GM18511 (cell line): Measurements from ENCODE around the gene UNKL.
A peak's percentile ranks its signal among the peaks of the same experiment; 100 is the strongest.

Source experiments
- ATAC-seq: cut with Tn5 transposase; IDR thresholded peaks from one replicate; pipeline ENCODE4 v1.9.1; 2021; ENCODE audit warnings: mild to moderate bottlenecking, moderate library complexity; ENCODE audit not compliant: unreplicated experiment

UNKL gene, protein sequence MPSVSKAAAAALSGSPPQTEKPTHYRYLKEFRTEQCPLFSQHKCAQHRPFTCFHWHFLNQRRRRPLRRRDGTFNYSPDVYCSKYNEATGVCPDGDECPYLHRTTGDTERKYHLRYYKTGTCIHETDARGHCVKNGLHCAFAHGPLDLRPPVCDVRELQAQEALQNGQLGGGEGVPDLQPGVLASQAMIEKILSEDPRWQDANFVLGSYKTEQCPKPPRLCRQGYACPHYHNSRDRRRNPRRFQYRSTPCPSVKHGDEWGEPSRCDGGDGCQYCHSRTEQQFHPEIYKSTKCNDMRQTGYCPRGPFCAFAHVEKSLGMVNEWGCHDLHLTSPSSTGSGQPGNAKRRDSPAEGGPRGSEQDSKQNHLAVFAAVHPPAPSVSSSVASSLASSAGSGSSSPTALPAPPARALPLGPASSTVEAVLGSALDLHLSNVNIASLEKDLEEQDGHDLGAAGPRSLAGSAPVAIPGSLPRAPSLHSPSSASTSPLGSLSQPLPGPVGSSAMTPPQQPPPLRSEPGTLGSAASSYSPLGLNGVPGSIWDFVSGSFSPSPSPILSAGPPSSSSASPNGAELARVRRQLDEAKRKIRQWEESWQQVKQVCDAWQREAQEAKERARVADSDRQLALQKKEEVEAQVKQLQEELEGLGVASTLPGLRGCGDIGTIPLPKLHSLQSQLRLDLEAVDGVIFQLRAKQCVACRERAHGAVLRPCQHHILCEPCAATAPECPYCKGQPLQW

DNA sequence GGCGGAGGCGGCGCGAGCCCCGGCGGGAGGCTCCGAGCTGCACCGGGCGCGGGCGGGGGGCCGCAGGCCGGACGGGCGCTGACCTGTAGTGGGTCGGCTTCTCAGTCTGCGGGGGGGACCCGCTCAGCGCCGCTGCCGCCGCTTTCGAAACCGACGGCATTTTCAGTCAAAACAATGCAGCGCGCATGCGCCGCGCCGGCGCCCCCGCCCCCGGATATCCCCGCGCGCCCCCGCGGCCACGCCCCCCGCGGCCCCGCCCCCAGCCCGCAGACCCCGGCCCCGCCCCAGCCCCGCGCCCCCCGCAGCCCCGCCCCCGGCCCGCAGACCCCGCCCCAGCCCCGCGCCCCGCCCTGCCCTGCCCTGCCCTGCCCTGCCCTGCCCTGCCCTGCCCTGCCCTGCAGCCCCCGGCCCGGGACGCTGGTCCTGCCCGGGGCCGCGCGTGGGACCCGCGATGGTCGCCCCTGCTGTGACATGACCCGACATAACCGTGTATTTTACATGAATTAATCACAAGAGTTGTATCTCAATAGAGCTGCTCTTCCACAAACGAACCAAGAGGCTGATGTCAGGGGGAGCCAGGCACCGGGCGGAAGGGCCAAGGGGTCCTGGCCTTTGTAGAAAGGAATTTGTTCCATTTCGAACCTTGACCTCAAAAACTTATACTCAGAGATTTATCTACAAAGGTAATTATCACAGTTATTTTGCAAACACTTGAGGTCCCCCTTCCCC lies at the start of gene UNKL:
TSS of gene UNKL (minus strand) at position 173 of the 729 bp plus-strand sequence. CDS start at position 160, 13 bp downstream.
- ATAC-seq = peak; percentile 58

DNA sequence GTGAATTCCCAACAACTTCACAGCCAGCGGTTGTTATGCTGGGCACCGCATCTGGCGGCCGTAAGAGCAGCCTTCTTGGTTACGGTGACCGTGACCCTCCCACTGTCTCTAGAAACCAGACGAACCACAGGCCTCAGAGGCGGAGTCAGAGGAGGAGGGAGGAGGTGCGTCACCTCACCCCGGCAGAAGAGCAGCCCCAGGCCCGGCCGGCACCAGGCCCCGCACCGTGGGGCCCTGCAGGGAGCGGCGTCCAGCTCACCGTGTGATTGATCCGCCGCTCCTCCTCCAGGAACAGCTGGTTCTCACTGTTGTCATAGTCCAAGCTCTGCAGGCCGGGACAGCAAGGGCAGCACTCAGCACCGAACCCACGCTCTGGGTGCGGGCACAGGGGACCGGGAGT lies 46.6 kb upstream of the UNKL start:
- ATAC-seq = no peak

DNA sequence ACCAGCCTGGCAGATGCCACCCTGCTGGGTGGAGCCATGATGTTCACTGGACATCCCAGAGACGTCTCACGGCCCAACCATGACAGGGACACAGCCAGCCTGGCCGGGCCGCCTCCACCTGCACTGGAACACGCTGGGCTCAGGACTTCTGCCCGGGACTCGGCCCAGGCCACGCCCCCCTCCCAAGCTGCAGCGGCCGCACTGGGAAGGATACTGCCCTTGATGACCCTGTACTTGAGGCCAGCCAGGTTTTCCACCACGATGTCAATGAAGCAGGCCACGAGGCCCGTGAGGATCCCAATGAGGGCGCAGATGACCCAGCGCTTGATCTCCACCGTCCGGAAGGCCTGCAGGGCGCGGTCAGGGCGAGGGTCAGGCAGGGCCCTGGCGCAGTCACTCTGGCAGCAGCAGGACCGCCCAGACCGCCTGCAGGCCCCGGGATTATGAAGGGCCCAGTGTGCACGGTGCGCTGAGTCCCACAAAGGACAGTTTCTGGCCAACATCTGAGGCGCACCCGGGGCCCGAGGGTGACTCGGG lies 46.2 kb upstream of the UNKL start:
- no peak for ATAC-seq

DNA sequence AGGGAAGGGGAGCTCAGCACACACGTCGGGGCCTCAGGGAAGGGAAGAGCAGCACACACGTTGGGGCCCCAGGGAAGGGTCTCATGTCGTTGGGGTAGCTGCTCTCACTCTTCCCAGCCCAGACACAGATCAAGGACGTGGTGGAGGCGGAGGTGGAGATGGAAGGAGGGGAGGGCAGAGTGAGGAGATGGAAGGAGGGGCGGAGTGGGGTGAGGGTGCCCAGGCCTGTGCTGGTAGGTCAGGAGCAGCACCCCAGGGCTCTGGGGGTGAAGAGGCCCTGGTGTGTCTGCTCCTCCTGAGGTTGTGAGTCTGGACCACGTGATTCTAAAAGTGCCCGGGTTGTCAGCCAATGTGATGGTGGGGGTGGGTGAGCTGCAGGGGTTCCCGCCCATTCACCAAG lies 45.5 kb upstream of the UNKL start:
- ATAC-seq = no peak

DNA sequence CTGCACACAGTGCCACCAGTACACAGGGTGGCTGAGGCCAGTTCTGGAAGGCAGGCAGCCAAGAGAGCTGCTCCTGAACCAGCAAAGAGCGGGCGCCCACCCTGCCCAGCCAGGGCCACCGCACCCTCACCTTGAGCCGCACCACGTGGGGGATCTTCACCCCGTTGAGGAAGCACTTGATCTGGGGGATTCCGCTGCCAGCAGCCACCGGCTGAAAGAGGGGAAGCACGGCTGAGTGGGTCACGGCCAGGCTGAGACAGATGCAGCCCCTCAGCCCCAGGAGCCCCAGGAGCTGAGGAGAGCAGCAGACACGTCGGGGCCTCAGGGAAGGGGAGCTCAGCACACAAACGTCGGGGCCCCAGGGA lies 44.5 kb upstream of the UNKL start:
- ATAC-seq = no peak

DNA sequence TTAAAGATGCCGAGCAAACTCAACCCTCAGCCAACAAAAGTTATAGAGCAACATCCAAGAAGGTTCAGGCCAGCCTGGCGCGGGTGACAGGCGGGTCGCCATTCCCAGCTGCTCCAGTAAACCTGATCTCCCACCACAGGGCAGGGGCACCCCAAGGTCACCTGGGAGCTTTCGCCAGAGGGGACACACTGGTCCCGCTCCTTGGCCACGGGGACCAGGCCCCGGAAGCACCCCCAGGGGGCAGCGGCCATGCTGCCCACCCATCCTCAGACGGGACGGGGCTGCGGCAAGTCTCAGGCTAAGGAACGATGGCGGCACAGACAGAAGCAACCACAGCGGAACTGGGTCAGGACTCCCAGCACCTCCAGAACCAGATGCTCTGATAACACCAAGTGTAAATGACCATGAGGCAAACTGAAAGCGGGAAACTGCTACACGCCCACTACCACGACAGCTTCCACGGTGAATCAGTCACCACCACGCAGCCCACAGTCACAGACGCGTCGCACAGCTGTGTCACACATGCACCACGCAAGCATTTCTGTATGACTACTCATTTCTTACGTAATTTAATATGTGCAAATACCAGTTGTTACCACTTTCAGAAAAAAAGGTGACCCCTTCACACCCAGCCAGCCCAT lies 44.0 kb upstream of the UNKL start:
- ATAC-seq = no peak

DNA sequence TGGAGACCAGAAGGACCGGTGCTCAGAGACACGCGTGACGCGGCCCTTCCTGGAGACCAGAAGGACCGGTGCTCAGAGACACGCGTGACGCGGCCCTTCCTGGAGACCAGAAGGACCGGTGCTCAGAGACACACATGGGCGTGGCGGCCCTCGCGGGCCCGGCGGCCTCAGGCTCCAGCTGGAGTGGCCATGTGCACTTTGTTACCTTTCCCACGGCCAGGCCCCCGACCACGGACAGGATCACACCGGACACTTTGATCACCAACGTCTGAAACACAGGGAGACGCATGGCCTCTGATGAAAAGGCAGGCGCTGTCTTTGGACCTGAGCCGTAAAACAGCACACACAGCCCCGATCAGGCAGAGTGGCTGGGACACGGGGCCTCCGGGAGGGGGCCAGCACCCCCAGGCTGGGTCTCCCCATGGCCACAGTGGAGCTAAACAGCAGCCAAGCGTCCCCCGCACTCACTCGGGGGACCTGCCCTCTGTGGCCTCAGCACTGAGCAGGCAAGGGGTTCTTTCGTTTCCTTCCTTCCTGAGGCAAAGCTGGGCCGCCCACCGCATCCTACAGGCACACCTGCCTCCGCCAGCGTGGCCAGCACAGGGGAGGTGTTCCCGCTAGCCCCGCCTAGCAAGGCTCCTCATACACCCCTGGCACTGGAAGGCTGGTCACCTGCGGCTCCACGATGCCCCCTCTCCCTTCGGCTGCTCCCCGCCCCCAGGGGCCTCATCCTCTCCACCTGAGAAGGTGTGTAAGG lies 43.2 kb upstream of the UNKL start:
- ATAC-seq = no peak

DNA sequence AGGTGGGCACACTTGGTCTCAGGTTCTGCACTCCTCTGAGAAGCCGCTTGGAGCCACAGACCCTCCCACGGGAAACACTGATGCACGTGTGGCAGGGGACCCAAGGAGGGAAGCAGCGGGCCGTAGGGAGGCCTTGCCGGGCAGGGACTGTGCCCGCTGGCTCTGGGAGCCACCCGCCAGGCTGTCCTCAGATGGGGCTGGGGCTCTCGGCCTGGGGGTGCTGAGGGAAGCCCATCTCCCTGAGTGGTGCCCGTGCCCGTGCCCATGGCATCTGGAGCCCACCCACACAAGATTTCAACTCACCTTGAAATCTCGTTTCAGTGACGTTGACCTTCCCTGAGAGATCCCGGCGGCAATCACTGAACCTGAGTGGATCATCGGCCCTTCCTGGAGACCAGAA lies 42.4 kb upstream of the UNKL start:
- no peak for ATAC-seq

DNA sequence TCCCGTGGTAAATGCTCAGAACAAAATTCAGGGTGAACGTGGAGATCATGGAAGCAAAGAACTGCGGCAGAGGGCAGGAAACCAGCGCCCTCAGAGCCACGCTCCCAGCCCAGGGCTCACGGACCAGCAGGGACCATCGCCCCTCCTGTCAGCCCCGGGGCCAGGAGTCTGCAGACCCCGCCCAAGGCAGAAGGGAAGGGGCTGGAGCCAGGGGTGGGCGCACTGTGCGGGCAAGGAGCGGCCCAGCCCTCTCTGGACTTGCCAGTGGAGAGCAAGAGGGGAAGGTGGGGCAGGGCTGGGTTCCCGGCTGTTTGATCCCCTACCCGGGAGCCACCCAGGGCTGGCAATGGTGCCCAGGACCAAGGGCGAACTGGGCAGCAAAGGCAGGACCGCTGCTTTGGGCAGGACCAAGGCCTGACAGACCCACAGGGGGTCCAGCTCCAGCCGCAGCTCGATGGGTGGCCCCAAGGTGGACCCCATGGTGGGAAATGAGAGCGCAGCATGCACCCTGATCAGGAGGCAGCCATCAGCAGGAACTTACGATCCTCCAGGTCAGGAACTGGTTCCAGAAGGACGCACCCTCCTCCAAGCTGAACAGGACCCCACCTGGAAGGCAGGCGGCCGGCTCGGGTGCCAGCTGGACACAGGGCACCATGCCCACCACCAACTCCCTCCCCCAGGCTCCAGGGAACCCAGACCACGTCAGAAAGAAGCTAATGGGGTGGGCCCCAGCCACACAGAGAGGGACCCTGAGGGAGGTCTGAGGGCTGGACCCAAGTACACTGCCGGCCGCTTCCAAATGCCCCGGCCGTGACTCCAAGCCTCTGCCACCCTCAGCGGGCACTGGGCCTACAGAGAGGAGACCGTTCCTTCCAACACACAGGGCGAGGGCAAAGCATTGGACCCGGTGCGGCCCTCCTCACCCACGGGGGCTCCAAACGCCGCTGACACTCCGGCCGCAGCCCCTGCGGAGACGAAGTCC lies 41.0 kb upstream of the UNKL start:
- no peak for ATAC-seq

DNA sequence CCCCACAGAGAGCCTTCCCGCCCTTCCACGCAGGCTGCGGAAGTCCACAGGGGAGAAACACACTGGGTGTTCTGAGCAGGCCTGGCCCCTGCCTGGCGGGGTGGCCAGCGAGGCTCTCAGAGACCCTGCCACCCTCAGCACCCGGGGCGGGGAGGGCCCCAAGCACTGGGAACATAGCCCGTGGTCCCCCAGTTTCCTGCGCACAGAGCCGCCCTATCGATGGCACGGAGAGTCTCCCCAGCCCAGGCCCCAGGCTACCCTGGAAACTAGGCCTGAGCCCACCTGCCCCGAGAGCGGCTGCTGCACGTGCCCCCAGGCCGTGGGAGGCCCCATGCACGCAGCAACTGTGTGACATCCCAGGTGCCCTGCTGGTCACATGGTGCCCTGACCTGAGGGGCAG lies 40.1 kb upstream of the UNKL start:
- no peak for ATAC-seq

DNA sequence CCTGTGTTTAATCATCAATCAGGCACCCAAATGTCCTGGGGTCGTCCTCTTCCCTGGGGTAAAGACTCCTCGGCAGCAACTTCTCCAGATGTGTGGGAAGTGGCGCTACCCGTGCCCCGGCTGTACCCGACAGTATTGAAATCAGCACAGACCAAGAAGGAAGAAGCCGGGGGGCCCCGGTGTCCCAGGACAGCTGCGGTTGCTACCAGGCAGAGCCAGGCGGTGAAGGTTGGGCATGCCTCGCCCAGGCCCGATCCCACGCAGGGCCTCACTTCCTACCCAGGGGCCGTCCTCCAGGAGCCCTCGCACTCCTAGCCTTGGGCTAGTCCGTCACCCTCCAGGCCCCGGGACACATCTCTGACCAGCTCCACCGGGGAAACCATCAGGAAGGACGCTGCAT lies 38.8 kb upstream of the UNKL start:
- ATAC-seq = no peak

DNA sequence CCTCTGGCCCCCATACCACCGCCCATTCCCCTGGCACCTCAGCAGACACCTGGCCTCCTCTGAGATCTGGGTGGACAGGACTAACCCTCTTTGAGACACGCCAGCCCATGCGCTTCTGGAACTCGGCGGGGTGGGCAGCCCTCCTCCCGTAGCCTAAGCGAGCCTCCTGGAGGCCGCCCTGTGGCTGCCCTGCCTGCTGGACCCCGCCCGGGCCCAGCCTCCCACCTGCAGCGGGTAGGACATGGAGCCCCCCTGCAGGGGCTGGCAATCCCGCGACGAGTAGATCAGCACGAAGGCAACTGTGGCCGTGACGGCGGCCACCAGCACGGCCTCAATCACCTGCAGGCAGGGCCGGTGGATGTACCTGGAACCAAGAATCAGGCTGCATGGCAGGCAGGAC lies 38.0 kb upstream of the UNKL start:
- ATAC-seq = no peak

DNA sequence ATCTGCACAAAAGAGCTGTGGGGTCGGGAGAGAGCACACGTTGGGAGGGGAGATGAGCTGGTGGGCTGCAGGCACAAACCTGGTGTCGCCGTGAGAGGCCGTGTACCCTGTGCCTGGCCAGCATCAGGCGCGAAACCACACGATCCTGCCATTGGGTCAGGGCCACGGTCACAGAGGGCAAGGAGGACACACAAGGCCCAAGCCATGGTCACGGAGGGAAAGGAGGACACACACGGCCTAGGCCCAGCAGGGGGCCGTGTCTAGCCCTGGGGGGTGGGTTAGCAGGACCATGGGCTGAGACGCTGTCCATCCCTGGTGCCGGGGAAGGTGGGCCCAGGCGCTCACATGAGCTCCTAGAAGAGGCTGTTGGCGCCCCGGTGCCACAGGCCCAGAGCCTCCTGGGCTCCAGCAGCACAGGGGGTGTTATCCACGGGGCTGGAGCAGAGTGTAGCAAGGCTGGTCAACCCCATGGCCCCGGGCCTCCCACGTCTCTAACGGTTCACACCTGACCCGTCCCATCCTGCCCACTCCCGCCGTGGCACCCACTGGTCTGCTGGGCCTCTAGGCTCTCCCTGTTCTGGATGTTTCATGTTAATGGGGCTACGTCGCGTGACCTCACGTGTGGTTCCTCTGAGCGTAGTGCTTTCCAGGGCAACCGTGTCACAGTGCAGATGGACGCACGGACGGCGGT lies 37.3 kb upstream of the UNKL start:
- no peak for ATAC-seq

DNA sequence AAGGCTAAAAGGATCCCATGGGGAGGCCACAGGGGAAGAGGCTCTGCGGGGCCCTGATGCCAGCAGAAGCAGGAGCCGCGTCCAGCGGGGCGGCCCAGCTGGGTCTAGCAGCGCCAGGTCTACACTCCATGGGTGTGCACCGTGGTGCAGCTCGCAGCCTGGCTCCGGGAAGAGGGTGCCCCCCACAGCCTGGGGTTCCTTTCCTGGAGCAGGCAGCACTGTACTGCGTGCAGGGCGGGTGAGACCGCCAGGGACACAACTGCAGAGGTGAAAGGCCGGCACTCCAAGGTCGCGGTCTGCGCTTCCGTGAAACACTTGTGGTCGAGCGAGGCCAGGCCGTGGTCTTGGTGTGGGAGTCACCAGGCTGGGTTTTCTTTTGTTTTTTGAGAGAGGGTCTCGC lies 36.3 kb upstream of the UNKL start:
- no peak for ATAC-seq

DNA sequence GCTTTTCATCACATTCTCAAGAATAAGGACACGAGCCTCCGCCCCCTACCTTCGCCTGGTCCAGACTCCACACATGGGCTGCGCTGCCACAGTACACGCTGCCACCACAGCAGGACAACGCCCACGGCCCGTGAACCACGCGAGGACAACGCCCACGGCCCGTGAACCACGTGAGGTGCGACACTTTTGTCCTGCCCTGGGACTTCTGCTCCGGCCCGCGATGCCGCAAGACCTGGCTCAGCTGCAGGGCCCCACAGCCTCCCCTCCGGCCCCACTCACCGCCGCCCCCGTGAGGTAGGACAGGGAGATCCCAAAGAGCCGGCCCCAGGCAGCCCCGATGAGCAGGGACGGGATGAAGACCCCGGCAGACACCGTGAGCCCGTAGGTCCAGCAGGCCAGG lies 35.7 kb upstream of the UNKL start:
- ATAC-seq = no peak

DNA sequence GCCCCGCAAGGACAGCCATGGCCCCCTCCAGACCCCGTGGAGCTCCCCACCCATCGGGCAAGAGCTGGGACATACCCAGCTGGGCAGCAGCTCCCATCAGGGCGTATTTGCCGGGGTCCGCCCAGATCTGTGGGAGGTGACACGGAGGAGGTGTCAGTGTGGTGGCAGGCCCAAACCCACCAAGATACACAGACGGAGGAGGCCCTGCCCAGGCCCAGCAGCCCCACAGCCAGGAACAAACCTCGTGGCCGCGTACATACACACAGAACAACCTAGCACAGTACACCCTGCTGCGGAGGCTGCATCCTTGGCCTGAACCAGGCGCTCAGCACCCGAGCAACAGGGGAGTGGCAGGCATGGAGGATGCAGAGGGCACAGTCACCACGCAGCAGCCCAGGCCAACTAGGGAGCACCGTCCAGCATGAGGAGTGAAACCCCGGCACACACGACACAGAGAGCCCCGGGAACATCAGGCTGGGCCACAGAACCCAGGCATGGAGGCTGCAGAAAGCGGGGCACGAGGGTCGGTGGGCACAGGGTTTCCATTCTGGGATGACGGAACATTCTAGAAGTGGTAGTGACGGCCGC lies 34.8 kb upstream of the UNKL start:
- no peak for ATAC-seq

DNA sequence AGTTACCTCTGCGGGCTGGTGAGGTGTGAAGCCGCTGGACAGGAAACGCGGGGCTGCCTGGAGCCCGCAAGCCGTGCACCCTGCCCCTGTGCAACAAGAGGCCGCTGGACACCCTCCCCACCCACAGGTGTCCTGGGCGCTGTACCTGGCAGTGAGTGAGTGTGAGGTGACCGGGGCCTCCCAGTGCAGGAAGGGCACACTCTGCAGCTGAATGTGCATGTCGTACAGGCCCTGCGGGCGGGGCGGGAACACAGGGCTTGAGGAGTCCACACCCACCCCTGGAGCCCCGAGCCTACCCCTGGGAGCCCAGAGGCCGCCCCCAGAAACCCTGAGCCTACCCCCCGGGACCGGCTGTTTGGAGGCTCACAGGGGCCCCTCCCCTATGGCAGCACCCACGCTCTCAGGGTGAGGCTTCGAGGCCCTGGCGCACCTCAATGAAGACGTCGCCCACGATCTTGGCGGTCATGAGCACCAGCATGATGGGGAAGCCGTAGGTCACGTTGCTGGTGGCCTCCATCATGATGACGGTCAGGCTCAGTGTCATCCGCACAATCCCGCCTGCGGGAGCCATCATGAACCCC lies 34.1 kb upstream of the UNKL start:
- ATAC-seq = no peak

DNA sequence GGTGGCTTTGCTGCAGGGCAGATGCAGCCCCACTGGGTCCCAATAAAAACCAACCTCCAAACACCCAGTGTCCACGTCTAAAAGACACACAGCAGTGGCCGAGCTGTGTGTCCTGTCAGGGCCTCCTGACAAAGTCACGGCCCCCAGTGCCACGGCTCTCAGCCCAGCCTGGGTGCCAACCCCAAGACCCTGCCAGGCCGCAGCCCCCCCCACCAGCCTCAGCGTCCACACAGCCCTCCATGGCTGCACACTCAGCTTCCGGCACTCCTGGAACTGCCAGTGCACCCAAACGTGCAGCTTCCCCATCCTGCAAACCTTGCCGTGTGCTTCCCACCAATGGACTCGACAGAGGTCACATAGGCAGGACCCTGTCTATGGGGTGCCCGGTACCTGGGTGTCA lies 33.5 kb upstream of the UNKL start:
- no peak for ATAC-seq
